CD4-positive, alpha-beta T cell (primary cell): Measurements from ENCODE around the gene GALNTL6. TPM values are rescaled to one million over a fixed set of nuclear protein-coding genes. Genes with fewer than 3 reads are reported as not detected.

ENCODE experiments used
- ATAC-seq: fragments of 200-7000 bp; cut with Tn5 transposase; one replicate; pipeline ENCODE4 v1.10.0; 2022; ENCODE audit warnings: mild to moderate bottlenecking; ENCODE audit not compliant: poor library complexity
- CTCF ChIA-PET: fragments of 350-600 bp; sonication (Branson Sonifier 250); formaldehyde crosslinking; loops from one replicate; lab custom pipeline; 2021; ENCODE audit warnings: antibody characterized with exemption, inconsistent platforms; lab: Charles Lee
- POLR2A ChIA-PET: fragments of 350-600 bp; sonication (Branson Sonifier 250); formaldehyde crosslinking; loops from one replicate; lab custom pipeline; 2021; ENCODE audit warnings: antibody characterized with exemption, inconsistent platforms; lab: Charles Lee
- DNase-seq, 14 experiments: peaks; one replicate each; pipeline ENCODE4 v3.0.0-alpha.2; 2013 to 2020; ENCODE audit warnings: mixed read lengths in 2 of 14
- H3K27ac ChIP-seq, 2 donors: one replicate each; pipeline versions ENCODE4 v1.5.1 to v1.7.0; 2013; ENCODE audit warnings: low read length in 2 of 2, low read depth in 1 of 2, mild to moderate bottlenecking in 1 of 2
- H3K27me3 ChIP-seq, 2 experiments: 1 replicate in 1 of 2; 2 replicates in 1 of 2; pipeline versions ENCODE4 v1.6.1 to v1.7.0; 2013; ENCODE audit warnings: low read length in 2 of 2, control low read depth in 1 of 2, mild to moderate bottlenecking in 1 of 2, moderate library complexity in 1 of 2; ENCODE audit not compliant: insufficient read depth in 2 of 2, control insufficient read depth in 1 of 2
- H3K36me3 ChIP-seq: one replicate; pipeline ENCODE4 v1.6.1; 2013; ENCODE audit warnings: low read length, control low read depth; ENCODE audit not compliant: insufficient read depth
- H3K4me1 ChIP-seq: one replicate; pipeline ENCODE4 v1.6.1; 2013; ENCODE audit warnings: low read length, control low read depth; ENCODE audit not compliant: insufficient read depth
- H3K4me3 ChIP-seq: one replicate; pipeline ENCODE4 v1.5.1; 2013; ENCODE audit warnings: mild to moderate bottlenecking, low read length, moderate library complexity
- H3K9me3 ChIP-seq, 2 experiments: 1 replicate in 1 of 2; 2 replicates in 1 of 2; pipeline versions ENCODE4 v1.6.1 to v1.7.0; 2013; ENCODE audit warnings: low read length in 2 of 2, mild to moderate bottlenecking in 2 of 2, control low read depth in 1 of 2, moderate library complexity in 1 of 2; ENCODE audit not compliant: control insufficient read depth in 1 of 2, insufficient read depth in 1 of 2
- H3K27ac Mint-ChIP-seq: one replicate; pipeline ENCODE4 v1.8.0; 2020; ENCODE audit warnings: mixed read lengths
- H3K27me3 Mint-ChIP-seq: one replicate; pipeline ENCODE4 v1.8.0; 2021; ENCODE audit warnings: mixed read lengths
- H3K36me3 Mint-ChIP-seq: one replicate; pipeline ENCODE4 v1.8.0; 2021; ENCODE audit warnings: low read depth, mixed read lengths
- H3K4me1 Mint-ChIP-seq: one replicate; pipeline ENCODE4 v1.8.0; 2021; ENCODE audit warnings: low read depth, mixed read lengths
- H3K4me3 Mint-ChIP-seq: one replicate; pipeline ENCODE4 v1.8.0; 2020; ENCODE audit warnings: mild to moderate bottlenecking, mixed read lengths
- H3K9me3 Mint-ChIP-seq: one replicate; pipeline ENCODE4 v1.8.0; 2020; ENCODE audit warnings: mixed read lengths
- intact Hi-C, 2 experiments: fragments of 100-400 bp; cut with DNase I in 1 of 2; cut with micrococcal nuclease in 1 of 2; formaldehyde crosslinking; loops; one replicate each; pipeline versions ENCODE4 v1.15.1 to v1.9.0; 2023 to 2025; cut with DNase I, micrococcal nuclease
- total RNA-seq, 174 experiments: library from RNA in 2 of 174; stranded (reverse) in 2 of 174; gene quantifications; one replicate each; pipeline ENCODE4 v1.2.3 and lab custom pipeline; 2021 to 2026
- TF ChIP-seq, protein P1 (sequence below): fragments of 200-600 bp; IDR thresholded peaks from one replicate; pipeline ENCODE4 v1.8.0; 2022; ENCODE audit warnings: antibody characterized with exemption, mild to moderate bottlenecking

Gene GALNTL6
- total RNA-seq, 2 experiments from 2014 or later: not detected

DNA sequence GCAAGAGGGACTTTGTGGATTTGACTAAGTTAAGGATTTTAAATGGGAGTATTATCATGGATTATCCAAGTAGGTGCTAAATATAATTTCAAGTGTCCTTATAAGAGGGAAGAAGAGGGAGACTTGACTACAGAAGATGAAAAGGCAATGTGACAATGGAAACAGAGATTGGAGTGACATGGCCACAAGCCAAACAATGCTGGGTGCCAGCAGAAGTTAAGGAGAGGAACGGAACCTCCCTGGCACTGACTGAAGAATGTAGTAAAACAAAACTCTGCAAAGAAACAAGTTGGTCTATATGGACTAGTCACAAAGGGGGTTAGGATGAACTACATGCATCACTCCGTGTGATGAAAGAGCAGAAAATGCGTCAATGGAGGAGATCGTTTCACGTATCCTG, 959.6 kb downstream of the GALNTL6 start:
- Histone ChIP-seq H3K4me3 (no peak overlapping the region), H3K36me3 (no peaks in the 10 kb centered on the region), H3K27me3 (no peaks in the 10 kb centered on the region), H3K4me1 (no peaks in the 10 kb centered on the region), H3K9me3 (no peaks in the 10 kb centered on the region), H3K27ac (no peak overlapping the region)
- ChIA-PET CTCF (no interaction called here), POLR2A (no interaction called here)
- intact Hi-C loops: no loop called here
- Mint-ChIP-seq H3K4me1 (no peaks in the 10 kb centered on the region), H3K27me3 (no peaks in the 10 kb centered on the region), H3K27ac (no peak overlapping the region), H3K36me3 (no peaks in the 10 kb centered on the region), H3K9me3 (no peaks in the 10 kb centered on the region), H3K4me3 (no peak overlapping the region)
- ATAC-seq: no peak
- DNase-seq: no peak
- TF ChIP-seq, protein P1, sequence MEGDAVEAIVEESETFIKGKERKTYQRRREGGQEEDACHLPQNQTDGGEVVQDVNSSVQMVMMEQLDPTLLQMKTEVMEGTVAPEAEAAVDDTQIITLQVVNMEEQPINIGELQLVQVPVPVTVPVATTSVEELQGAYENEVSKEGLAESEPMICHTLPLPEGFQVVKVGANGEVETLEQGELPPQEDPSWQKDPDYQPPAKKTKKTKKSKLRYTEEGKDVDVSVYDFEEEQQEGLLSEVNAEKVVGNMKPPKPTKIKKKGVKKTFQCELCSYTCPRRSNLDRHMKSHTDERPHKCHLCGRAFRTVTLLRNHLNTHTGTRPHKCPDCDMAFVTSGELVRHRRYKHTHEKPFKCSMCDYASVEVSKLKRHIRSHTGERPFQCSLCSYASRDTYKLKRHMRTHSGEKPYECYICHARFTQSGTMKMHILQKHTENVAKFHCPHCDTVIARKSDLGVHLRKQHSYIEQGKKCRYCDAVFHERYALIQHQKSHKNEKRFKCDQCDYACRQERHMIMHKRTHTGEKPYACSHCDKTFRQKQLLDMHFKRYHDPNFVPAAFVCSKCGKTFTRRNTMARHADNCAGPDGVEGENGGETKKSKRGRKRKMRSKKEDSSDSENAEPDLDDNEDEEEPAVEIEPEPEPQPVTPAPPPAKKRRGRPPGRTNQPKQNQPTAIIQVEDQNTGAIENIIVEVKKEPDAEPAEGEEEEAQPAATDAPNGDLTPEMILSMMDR: no peak

- no peak for DNase-seq
- CTCF ChIA-PET: no interaction called here
- no peaks in the 10 kb centered on the region for H3K36me3 Mint-ChIP-seq
Observed at GRCh38 chr4:172776203-172776861, 963.1 kb downstream of the GALNTL6 start.

DNA sequence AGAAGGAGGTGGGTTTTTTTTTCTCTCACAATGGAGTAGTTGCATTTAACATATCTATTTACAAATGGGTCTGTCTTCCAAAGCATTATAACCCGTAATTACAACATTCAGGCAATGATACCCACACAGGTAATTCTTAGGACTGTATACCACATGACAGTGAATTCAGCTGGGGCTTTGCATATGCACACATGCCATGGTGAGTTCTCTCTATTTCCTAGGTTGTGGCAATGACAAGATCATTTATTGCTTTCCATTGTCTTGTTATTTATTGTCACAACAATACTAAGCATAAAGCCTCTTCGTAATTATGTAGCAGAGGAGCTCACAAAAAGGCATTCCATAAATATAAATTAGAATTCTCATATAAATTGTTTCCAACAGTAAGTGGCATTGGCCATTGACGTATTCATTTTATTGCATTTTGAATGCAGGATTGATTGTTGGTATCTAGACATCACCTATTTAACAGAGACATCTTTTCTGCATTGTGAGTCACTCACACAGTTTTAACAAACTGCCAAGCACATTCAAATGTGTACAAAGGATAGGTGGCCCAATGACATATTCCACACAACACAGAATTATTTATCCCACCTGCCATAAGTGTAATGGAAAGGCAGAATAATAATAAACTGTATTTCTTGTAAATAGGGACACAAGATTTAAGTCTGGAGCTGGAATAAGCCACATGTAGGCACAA, 964.7 kb downstream of the GALNTL6 start:
- CTCF ChIA-PET: no interaction called here
- H3K27me3 Mint-ChIP-seq: no peaks in the 10 kb centered on the region
- Histone ChIP-seq H3K4me1 (no peaks in the 10 kb centered on the region), H3K36me3 (no peaks in the 10 kb centered on the region), H3K27me3 (no peaks in the 10 kb centered on the region), H3K27ac (no peak overlapping the region), H3K4me3 (no peak overlapping the region), H3K9me3 (no peaks in the 10 kb centered on the region)
- POLR2A ChIA-PET: no interaction called here
- intact Hi-C loops: no loop called here
- ATAC-seq: no peak
- no peak for DNase-seq
- TF ChIP-seq, protein P1: no peak
- no peaks in the 10 kb centered on the region for H3K36me3 Mint-ChIP-seq
- H3K27ac Mint-ChIP-seq: no peak overlapping the region
- no peak overlapping the region for H3K4me3 Mint-ChIP-seq
- H3K4me1 Mint-ChIP-seq: no peaks in the 10 kb centered on the region
- no peaks in the 10 kb centered on the region for H3K9me3 Mint-ChIP-seq

More at GRCh38 chr4:172776203-172776861, 963.1 kb downstream of the GALNTL6 start:
- POLR2A ChIA-PET: no interaction called here
- H3K27ac ChIP-seq: no peak overlapping the region
- no peaks in the 10 kb centered on the region for H3K36me3 ChIP-seq
- H3K4me3 ChIP-seq: no peak overlapping the region
- Mint-ChIP-seq H3K27me3 (no peaks in the 10 kb centered on the region), H3K4me3 (no peak overlapping the region), H3K9me3 (no peaks in the 10 kb centered on the region), H3K27ac (no peak overlapping the region), H3K4me1 (no peaks in the 10 kb centered on the region)
- H3K4me1 ChIP-seq: no peaks in the 10 kb centered on the region
- H3K27me3 ChIP-seq: no peaks in the 10 kb centered on the region
- no peaks in the 10 kb centered on the region for H3K9me3 ChIP-seq
- TF ChIP-seq, protein P1: no peak
- intact Hi-C loops: no loop called here
- no peak for ATAC-seq
